Measurements from ENCODE around the gene IL33. TPM values are rescaled to one million over a fixed set of nuclear protein-coding genes. Genes with fewer than 3 reads are reported as not detected.

The IL33 gene
- polyA plus RNA-seq, 1 donor (not counting 4 experiments of a cell fraction or from before 2014, with no cell fraction given), result 7.8 TPM

DNA sequence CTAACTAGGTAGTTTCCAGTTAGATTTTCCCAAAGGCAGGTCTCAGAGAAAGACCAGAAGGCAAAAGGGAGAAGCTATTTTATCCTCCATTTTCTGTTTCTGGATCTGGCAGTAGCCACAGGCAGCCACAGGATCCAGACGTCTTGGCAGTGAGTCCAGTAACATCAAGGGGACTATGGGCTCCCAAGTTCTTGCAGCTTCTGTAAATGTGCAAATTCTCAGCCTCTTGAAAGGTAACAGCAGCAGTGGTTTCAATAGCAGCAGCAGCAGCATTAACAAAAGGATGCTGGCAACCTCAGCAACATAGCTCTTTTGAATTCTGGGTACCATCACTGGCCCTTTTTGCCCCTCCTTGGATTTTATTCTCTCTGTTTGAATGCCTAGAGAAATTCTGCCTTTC lies 27.1 kb upstream of the IL33 start:
- Histone ChIP-seq H3K9me1 (ENCODE audit: control insufficient read depth, extremely low read depth, insufficient read depth, low read length) (no peaks in the 10 kb centered on the region), H4K20me1 (ENCODE audit: control insufficient read depth, extremely low read depth, insufficient read depth, low read length) (no peaks in the 10 kb centered on the region), H3K79me2 (ENCODE audit: control insufficient read depth, insufficient read depth, low read length) (no peaks in the 10 kb centered on the region), H3K9ac (ENCODE audit: control insufficient read depth, extremely low read depth, insufficient read depth, low read length) (no peak overlapping the region), H3K9me3 (ENCODE audit: control insufficient read depth, low read depth, low read length) (no peaks in the 10 kb centered on the region), H3K4me1 (ENCODE audit: control insufficient read depth, extremely low read depth, insufficient read depth, low read length) (no peaks in the 10 kb centered on the region), H3K36me3 (ENCODE audit: control insufficient read depth in 2 of 2, extremely low read depth in 1 of 2, insufficient read depth in 2 of 2, low read length in 2 of 2) (no peaks in the 10 kb centered on the region), H3K4me2 (ENCODE audit: control insufficient read depth, extremely low read depth, insufficient read depth, low read depth, low read length) (no peak overlapping the region), H3K4me3 (ENCODE audit: control insufficient read depth in 2 of 3, extremely low read depth in 1 of 3, insufficient read depth in 2 of 3, low read depth in 1 of 3, low read length in 3 of 3) (no peak overlapping the region), H3K27ac (ENCODE audit: control insufficient read depth, insufficient read depth, low read length) (no peak overlapping the region), H3K27me3 (ENCODE audit: control insufficient read depth, extremely low read depth, insufficient read depth, low read length) (no peaks in the 10 kb centered on the region), H2AFZ (ENCODE audit: control insufficient read depth, low read length) (no peak overlapping the region)
- DNase-seq (ENCODE audit: low read depth, low spot score), result no peak
- FAIRE-seq, result no peak
- TF ChIP-seq EZH2 (IDR thresholded peaks at IDR 0.05; ENCODE audit: low read length), result no peak
- TF ChIP-seq, protein P1, sequence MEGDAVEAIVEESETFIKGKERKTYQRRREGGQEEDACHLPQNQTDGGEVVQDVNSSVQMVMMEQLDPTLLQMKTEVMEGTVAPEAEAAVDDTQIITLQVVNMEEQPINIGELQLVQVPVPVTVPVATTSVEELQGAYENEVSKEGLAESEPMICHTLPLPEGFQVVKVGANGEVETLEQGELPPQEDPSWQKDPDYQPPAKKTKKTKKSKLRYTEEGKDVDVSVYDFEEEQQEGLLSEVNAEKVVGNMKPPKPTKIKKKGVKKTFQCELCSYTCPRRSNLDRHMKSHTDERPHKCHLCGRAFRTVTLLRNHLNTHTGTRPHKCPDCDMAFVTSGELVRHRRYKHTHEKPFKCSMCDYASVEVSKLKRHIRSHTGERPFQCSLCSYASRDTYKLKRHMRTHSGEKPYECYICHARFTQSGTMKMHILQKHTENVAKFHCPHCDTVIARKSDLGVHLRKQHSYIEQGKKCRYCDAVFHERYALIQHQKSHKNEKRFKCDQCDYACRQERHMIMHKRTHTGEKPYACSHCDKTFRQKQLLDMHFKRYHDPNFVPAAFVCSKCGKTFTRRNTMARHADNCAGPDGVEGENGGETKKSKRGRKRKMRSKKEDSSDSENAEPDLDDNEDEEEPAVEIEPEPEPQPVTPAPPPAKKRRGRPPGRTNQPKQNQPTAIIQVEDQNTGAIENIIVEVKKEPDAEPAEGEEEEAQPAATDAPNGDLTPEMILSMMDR (optimal IDR thresholded peaks at IDR 0.05 in 1 of 3, IDR thresholded peaks at IDR 0.05 in 1 of 3, conservative IDR thresholded peaks at IDR 0.05 in 1 of 3; ENCODE audit: extremely low read depth in 1 of 3, insufficient read depth in 2 of 3, low read length in 3 of 3), result no peak
- dilution Hi-C loops (cut with MboI; ENCODE audit: extremely low pct_ligation_motif_present, low sequenced_read_pairs), result no loop called here

DNA sequence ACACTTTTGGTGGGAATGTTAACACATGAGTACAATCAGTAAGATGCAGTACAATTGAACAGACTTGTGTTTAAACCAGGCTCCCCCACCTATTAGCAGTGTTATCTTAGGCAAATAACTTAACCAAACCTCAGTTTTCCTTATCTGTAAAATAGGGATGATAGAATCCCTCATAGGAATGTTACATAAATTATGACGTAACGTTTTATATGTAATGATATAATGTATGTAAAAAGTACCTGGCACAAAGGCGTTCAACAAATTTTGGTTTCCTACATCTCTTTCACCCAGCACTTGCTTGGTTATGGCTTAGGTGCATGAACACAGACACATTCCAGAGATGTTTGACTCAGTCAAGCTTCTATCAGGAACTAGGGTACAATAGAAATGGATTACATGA lies 26.7 kb upstream of the IL33 start:
- FAIRE-seq, result no peak
- TF ChIP-seq, protein P1 (optimal IDR thresholded peaks at IDR 0.05 in 1 of 3, IDR thresholded peaks at IDR 0.05 in 1 of 3, conservative IDR thresholded peaks at IDR 0.05 in 1 of 3; ENCODE audit: extremely low read depth in 1 of 3, insufficient read depth in 2 of 3, low read length in 3 of 3), result no peak
- no peak for TF ChIP-seq EZH2 (IDR thresholded peaks at IDR 0.05; ENCODE audit: low read length)
- dilution Hi-C loops (cut with MboI; ENCODE audit: extremely low pct_ligation_motif_present, low sequenced_read_pairs), result no loop called here

More for the DNA sequence above, 26.7 kb upstream of the IL33 start:
- Histone ChIP-seq H3K79me2 (ENCODE audit: control insufficient read depth, insufficient read depth, low read length) (no peaks in the 10 kb centered on the region), H4K20me1 (ENCODE audit: control insufficient read depth, extremely low read depth, insufficient read depth, low read length) (no peaks in the 10 kb centered on the region), H2AFZ (ENCODE audit: control insufficient read depth, low read length) (no peak overlapping the region), H3K9me3 (ENCODE audit: control insufficient read depth, low read depth, low read length) (no peaks in the 10 kb centered on the region), H3K4me2 (ENCODE audit: control insufficient read depth, extremely low read depth, insufficient read depth, low read depth, low read length) (no peak overlapping the region), H3K27ac (ENCODE audit: control insufficient read depth, insufficient read depth, low read length) (no peak overlapping the region), H3K9me1 (ENCODE audit: control insufficient read depth, extremely low read depth, insufficient read depth, low read length) (no peaks in the 10 kb centered on the region), H3K9ac (ENCODE audit: control insufficient read depth, extremely low read depth, insufficient read depth, low read length) (no peak overlapping the region), H3K27me3 (ENCODE audit: control insufficient read depth, extremely low read depth, insufficient read depth, low read length) (no peaks in the 10 kb centered on the region), H3K4me3 (ENCODE audit: control insufficient read depth in 2 of 3, extremely low read depth in 1 of 3, insufficient read depth in 2 of 3, low read depth in 1 of 3, low read length in 3 of 3) (no peak overlapping the region), H3K36me3 (ENCODE audit: control insufficient read depth in 2 of 2, extremely low read depth in 1 of 2, insufficient read depth in 2 of 2, low read length in 2 of 2) (no peaks in the 10 kb centered on the region), H3K4me1 (ENCODE audit: control insufficient read depth, extremely low read depth, insufficient read depth, low read length) (no peaks in the 10 kb centered on the region)
- no peak for DNase-seq (ENCODE audit: low read depth, low spot score)

Data from keratinocyte (primary cell).